Left ventricle myocardium inferior (tissue), 1 donor: ENCODE measurements around the gene REG3A. TPM values are rescaled to one million over a fixed set of nuclear protein-coding genes. Genes with fewer than 3 reads are reported as not detected.

Experiments
- DNase-seq: peaks from one replicate; pipeline ENCODE4 v3.0.0-alpha.2; 2020
- H3K27ac ChIP-seq: fragments of 200-600 bp; replicated peaks from 2 replicates; pipeline ENCODE4 v1.8.0; 2021
- H3K27me3 ChIP-seq: fragments of 200-600 bp; 2 replicates; pipeline ENCODE4 v1.8.0; 2021; ENCODE audit warnings: low read depth
- H3K36me3 ChIP-seq: fragments of 200-600 bp; 2 replicates; pipeline ENCODE4 v1.8.0; 2021
- H3K4me1 ChIP-seq: fragments of 200-600 bp; 2 replicates; pipeline ENCODE4 v1.8.0; 2021
- H3K4me3 ChIP-seq: fragments of 200-600 bp; 2 replicates; pipeline ENCODE4 v1.8.0; 2021; ENCODE audit warnings: mild to moderate bottlenecking, moderate library complexity
- H3K9me3 ChIP-seq: fragments of 200-600 bp; replicated peaks from 2 replicates; pipeline ENCODE4 v1.8.0; 2021
- intact Hi-C: fragments of 100-400 bp; cut with micrococcal nuclease; formaldehyde crosslinking; loops from one replicate; pipeline ENCODE4 v1.11.0; 2022
- long read RNA-seq: library from polyadenylated mRNA; unstranded; transcript quantifications from one replicate; pipeline ENCODE4 v2.0.0, GENCODE V29; 2021
- total RNA-seq: library from RNA; stranded (reverse); fragmentation: NEBNext Ultra II Directional; extraction: Animal tissue kit (Norgen Biotek cat#: 25700); gene quantifications from one replicate; pipeline ENCODE4 v1.2.1, GENCODE V29; 2021
- TF ChIP-seq, protein P1 (sequence below): fragments of 200-600 bp; IDR thresholded peaks from 2 replicates; pipeline ENCODE4 v1.8.0; 2021; ENCODE audit warnings: antibody characterized with exemption, mild to moderate bottlenecking, borderline replicate concordance
- donor health status: DM: no; HTN: yes; CAD: no; lungs with severe emphysema.

The REG3A gene
- not detected for total RNA-seq
- long read RNA-seq, result 0 reads

DNA sequence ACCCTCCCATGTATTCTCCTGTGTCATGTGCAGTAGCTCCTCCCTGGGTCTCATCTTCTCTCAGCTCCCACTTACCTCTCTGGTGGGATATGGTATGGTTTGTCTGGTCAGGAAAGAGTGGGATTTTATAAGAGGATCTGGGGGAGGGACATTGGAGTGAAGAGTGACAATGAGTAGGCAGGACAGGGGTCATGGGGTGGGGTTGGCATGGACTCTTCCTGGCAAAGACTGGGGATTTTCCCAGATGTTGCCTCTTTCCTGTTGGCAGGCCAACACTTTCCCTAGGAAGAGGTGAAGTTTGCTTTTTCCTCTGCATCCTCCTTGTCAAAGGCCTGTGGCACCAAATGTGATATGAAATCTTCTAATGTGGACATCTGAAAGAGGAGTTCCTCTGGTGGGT, at the start of gene REG3A:
REG3A (minus strand) TSS at position 101 of the 400 bp plus-strand sequence. CDS start 348 bp downstream, outside the sequence.
- Histone ChIP-seq H3K27ac (no peak within 1 kb of the TSS), H3K27me3 (no peaks in the 10 kb centered on the region), H3K9me3 (no peaks in the 10 kb centered on the region), H3K4me3 (no peak within 1 kb of the TSS), H3K4me1 (no peaks in the 10 kb centered on the region), H3K36me3 (no peaks in the 10 kb centered on the region)
- TF ChIP-seq, protein P1, sequence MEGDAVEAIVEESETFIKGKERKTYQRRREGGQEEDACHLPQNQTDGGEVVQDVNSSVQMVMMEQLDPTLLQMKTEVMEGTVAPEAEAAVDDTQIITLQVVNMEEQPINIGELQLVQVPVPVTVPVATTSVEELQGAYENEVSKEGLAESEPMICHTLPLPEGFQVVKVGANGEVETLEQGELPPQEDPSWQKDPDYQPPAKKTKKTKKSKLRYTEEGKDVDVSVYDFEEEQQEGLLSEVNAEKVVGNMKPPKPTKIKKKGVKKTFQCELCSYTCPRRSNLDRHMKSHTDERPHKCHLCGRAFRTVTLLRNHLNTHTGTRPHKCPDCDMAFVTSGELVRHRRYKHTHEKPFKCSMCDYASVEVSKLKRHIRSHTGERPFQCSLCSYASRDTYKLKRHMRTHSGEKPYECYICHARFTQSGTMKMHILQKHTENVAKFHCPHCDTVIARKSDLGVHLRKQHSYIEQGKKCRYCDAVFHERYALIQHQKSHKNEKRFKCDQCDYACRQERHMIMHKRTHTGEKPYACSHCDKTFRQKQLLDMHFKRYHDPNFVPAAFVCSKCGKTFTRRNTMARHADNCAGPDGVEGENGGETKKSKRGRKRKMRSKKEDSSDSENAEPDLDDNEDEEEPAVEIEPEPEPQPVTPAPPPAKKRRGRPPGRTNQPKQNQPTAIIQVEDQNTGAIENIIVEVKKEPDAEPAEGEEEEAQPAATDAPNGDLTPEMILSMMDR, result no peak
- no peak for DNase-seq
- intact Hi-C loops, result no loop called here

DNA sequence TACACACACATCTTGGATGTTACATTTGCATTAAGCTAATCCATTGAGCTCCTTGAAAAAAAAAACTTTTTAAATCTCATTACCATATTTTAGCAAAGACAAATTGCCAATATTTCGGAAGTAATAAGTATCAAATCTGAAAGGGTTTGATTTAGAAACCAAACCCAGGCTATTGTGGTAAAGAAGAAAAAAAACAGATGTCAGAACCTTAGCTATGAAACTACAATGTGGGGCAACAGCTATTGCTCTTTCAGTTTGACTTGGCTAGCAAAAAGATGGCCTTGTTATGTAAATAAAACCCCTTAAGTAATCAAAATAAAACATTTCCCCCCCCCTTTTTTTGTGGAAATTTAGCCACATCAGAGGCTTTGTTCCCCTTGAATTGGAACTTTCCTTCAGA, 41.2 kb upstream of the REG3A start:
- intact Hi-C loops, result no loop called here
- H3K4me3 ChIP-seq, result no peak overlapping the region
- H3K27me3 ChIP-seq, result no peaks in the 10 kb centered on the region
- TF ChIP-seq, protein P1, result no peak
- H3K9me3 ChIP-seq, result no peaks in the 10 kb centered on the region
- DNase-seq, result no peak
- no peaks in the 10 kb centered on the region for H3K36me3 ChIP-seq
- H3K27ac ChIP-seq, result no peak overlapping the region
- H3K4me1 ChIP-seq, result no peaks in the 10 kb centered on the region

DNA sequence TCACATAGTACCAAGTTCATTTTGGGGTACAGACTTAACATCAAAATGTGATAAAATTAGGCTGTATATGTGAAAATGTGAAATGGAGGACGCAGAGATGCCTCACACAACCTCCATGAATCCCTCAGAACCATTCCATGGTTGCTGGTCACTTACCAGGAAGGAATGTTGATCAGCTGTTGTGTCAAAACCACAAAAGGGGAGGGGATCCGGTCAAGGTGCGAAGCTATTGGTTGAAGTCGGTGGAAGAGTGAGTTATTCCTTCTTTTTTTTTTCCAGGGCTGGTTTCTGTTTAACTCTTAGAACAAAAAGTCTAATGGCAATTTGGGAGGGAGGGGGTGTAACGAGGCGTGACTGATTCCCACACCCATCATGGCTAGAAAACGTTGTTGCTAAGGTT, 32.3 kb upstream of the REG3A start:
- H3K36me3 ChIP-seq, result no peaks in the 10 kb centered on the region
- H3K9me3 ChIP-seq, result no peaks in the 10 kb centered on the region
- TF ChIP-seq, protein P1, result no peak
- DNase-seq, result no peak
- H3K4me3 ChIP-seq, result no peak overlapping the region
- no peaks in the 10 kb centered on the region for H3K27me3 ChIP-seq
- H3K4me1 ChIP-seq, result no peaks in the 10 kb centered on the region
- intact Hi-C loops, result no loop called here
- no peak overlapping the region for H3K27ac ChIP-seq

- no peak overlapping the region for H3K4me3 ChIP-seq
- H3K36me3 ChIP-seq, result no peaks in the 10 kb centered on the region
- no peaks in the 10 kb centered on the region for H3K4me1 ChIP-seq
- intact Hi-C loops, result no loop called here
- TF ChIP-seq, protein P1, result no peak
- H3K9me3 ChIP-seq, result peaks cover 1% of the 10 kb centered on the region
- no peak for DNase-seq
- no peaks in the 10 kb centered on the region for H3K27me3 ChIP-seq
- H3K27ac ChIP-seq, result no peak overlapping the region
Observed at GRCh38 chr2:79191081-79191480, 31.5 kb upstream of the REG3A start.

DNA sequence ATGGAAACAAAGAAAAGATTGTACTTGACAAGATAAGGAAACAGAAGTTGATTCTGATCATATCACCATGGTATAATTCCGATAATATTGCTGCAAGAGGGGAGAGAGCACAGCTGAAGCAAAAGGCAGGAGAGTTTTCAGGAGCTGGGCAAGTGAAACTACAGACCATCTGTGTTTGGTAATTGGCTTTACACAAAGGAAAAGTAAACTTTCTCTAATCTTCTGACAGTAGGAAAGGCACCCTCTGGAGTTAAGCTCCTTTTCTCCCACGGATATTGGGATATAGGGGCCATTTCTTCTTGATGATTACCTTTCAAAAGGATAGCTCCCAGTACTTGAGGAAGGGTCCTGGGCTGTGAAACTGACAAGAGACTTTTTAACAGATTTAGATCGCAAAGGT, 29.9 kb upstream of the REG3A start:
- Histone ChIP-seq H3K36me3 (no peaks in the 10 kb centered on the region), H3K9me3 (peaks cover 4% of the 10 kb centered on the region), H3K27me3 (no peaks in the 10 kb centered on the region), H3K4me1 (no peaks in the 10 kb centered on the region), H3K4me3 (no peak overlapping the region), H3K27ac (no peak overlapping the region)
- DNase-seq, result no peak
- TF ChIP-seq, protein P1, result no peak
- intact Hi-C loops, result no loop called here

DNA sequence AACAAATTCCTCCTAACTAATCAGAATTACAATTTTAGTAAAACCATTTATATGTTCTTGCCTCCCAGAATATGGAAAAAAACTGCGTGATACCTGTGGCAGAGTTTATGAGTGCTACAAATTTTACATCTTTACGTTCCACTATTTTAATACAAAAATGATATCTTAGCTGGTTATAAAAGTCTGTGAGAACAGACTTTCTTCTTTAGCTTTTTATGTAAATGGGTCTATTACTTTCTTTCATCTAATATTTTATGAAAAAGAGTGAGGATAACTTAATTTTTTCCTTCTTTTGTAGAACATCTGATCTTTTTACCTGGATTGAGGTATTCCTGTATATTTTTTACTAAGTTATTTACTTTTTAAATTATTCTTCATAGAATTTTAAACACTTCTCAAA, 22.1 kb upstream of the REG3A start:
- Histone ChIP-seq H3K9me3 (peaks cover 44% of the 10 kb centered on the region), H3K27me3 (no peaks in the 10 kb centered on the region), H3K36me3 (no peaks in the 10 kb centered on the region), H3K27ac (no peak overlapping the region), H3K4me1 (no peaks in the 10 kb centered on the region), H3K4me3 (no peak overlapping the region)
- DNase-seq, result no peak
- intact Hi-C loops, result no loop called here
- TF ChIP-seq, protein P1, result no peak
